ENCODE results near the gene GRP. TPM values are rescaled to one million over a fixed set of nuclear protein-coding genes. Genes with fewer than 3 reads are reported as not detected.

Gene GRP
- total RNA-seq, 1 experiment from 2014 or later: not detected

DNA sequence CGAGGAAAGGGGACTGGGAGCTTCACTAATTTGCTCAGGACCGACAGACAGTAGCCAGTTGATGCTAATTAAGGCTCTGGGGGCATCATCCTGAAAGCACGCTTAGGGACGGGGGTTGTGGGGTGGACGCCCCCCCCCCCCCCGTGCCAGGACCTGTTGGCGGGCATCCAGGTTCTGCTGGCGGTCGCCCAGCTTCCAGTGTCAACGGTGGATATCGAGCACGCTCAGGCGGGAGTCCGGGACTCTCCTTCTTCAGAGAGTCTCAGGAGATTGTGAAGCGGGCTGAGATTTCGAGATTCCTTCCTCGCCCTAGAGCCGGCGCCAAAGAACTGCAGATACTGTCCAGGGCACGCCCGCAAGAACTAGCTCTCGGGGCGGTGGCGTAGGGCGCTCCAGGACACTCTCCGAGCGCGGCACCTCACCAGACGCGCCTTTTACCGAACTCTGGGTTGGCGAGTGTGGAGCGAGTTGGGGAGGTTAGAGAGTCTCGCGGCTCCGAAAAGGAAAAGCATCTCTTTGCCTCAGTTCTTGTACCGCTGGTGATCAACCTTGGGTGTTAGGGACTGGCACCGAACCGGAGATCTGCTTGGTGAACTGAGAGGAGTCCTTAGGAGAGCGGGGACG is 47.7 kb downstream of the GRP start:
- DNase-seq (ENCODE audit: low read depth): no peak

GRCh38 chr18:59268127-59268720 is 48.3 kb downstream of the GRP start:
- no peak for DNase-seq (ENCODE audit: low read depth)

GRCh38 chr18:59268721-59269562 is 49.0 kb downstream of the GRP start:
- DNase-seq (ENCODE audit: low read depth): no peak

GRCh38 chr18:59269563-59270119 is 49.7 kb downstream of the GRP start:
- no peak for DNase-seq (ENCODE audit: low read depth)

DNA sequence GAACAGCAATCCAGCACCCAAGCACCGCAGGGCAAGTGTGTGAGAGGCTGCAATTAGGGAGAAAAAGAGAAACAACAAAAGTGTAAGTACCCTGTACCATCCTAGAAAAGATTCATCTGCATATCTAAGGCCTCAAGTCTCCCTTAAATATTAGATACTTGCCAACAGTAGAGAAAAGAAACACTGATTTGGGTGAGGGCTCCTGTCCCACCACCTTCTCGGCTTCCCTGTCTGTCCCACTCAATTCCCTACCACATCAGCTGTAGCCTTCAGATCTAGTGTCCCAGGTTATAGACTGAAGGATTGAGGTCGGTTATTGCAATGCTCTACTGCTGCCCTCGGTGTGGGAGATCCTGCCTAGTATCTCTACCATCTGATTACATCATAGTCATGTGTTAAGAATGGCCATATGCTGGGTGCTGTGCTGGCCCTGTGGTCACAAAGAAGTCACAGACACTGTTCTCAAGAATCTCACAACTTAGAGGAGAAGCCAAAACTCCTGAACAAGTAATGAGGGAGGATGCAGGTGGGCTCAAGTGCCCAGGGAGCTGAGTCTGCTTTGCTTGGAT is 50.8 kb downstream of the GRP start:
- peak; percentile 14 for DNase-seq (ENCODE audit: low read depth)

GRCh38 chr18:59271606-59272220 is 51.8 kb downstream of the GRP start:
- DNase-seq (ENCODE audit: low read depth): no peak

GRCh38 chr18:59272221-59272888 is 52.4 kb downstream of the GRP start:
- DNase-seq (ENCODE audit: low read depth): no peak

- DNase-seq (ENCODE audit: low read depth): no peak
These were observed 53.2 kb downstream of the GRP start, which contains the start of gene RAX for GRCh38 chr18:59272891-59273758. RAX (minus strand) TSS chr18:59273454; CDS start chr18:59273206, 248 bp downstream.

GRCh38 chr18:59273759-59274532 is 54.0 kb downstream of the GRP start:
- DNase-seq (ENCODE audit: low read depth): no peak

DNA sequence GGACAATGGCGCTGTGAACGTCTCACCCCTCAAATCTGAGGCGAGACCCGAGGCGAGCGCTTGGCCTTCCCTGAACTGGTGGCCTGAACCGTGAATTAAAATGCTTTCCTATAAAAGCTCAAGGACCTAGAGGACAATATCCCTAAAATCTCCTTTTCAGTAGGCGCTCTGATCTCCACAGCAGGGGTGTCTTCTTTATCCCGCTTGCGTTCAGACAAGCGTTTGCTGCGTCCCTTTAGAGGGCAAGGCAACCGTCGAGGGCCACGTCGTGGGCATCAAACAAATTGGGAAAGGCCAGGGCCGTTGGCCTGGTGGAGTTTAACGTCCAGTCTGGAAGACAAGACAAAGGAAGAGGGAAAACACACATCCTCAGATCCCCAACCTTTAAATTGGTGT is 54.6 kb downstream of the GRP start:
- DNase-seq (ENCODE audit: low read depth): no peak

- no peak for DNase-seq (ENCODE audit: low read depth)
These were observed 55.5 kb downstream of the GRP start for GRCh38 chr18:59275406-59275949.

GRCh38 chr18:59276047-59276446 is 56.1 kb downstream of the GRP start:
- no peak for DNase-seq (ENCODE audit: low read depth)

GRCh38 chr18:59278793-59279192 is 58.8 kb downstream of the GRP start:
- DNase-seq (ENCODE audit: low read depth): no peak

DNA sequence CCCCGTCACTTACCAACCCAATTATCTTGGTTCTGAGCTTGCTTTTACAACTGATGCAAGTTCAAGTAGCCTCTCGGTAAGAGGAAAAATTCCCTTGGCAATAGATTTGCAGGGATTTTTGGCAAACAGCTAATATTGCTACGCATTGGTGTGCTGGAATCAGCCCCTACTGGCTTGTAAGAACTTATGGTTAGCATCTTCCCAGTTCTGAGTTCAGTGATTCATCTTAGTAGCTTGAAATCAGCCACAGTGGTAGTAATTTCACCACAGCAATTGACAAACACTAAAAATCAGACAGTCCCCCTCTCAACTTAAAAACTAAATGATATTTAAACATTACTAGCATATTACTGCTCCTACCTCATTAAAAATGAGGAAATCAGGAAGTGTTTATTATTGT is 59.2 kb downstream of the GRP start:
- DNase-seq (ENCODE audit: low read depth): no peak

- no peak for DNase-seq (ENCODE audit: low read depth)
These were observed 59.8 kb downstream of the GRP start for GRCh38 chr18:59279722-59280121.
